Upper lobe of right lung (tissue), 1 donor: ENCODE results near the gene ARL10. TPM values are rescaled to one million over a fixed set of nuclear protein-coding genes. Genes with fewer than 3 reads are reported as not detected.
A peak's percentile ranks its signal among the peaks of the same experiment; 100 is the strongest.

Experiments used
- ATAC-seq: fragments of 200-7000 bp; cut with Tn5 transposase; one replicate; pipeline ENCODE4 v1.9.1; 2020; ENCODE audit warnings: mild to moderate bottlenecking, moderate library complexity
- DNase-seq: peaks from one replicate; pipeline ENCODE4 v3.0.0-alpha.2; 2020
- H3K27ac ChIP-seq: fragments of 200-600 bp; one replicate; pipeline ENCODE4 v1.8.0; 2022
- H3K27me3 ChIP-seq: fragments of 200-600 bp; one replicate; pipeline ENCODE4 v1.8.0; 2022; ENCODE audit warnings: mild to moderate bottlenecking
- H3K36me3 ChIP-seq: fragments of 200-600 bp; one replicate; pipeline ENCODE4 v1.8.0; 2022
- H3K4me1 ChIP-seq: fragments of 200-600 bp; one replicate; pipeline ENCODE4 v1.8.0; 2022
- H3K4me3 ChIP-seq: fragments of 200-600 bp; one replicate; pipeline ENCODE4 v1.8.0; 2022; ENCODE audit warnings: mild to moderate bottlenecking
- H3K9me3 ChIP-seq: fragments of 200-600 bp; one replicate; pipeline ENCODE4 v1.8.0; 2022
- CTCF ChIP-seq: fragments of 200-600 bp; IDR thresholded peaks from one replicate; pipeline ENCODE4 v1.8.0; 2022; ENCODE audit warnings: antibody characterized with exemption
- intact Hi-C: fragments of 100-400 bp; cut with DNase I; formaldehyde crosslinking; loops from one replicate; pipeline ENCODE4 v1.11.0; 2022
- total RNA-seq: library from RNA; stranded (reverse); fragmentation: NEBNext Ultra II Directional; extraction: Animal tissue kit (Norgen Biotek cat#: 25700); gene quantifications from one replicate; pipeline ENCODE4 v1.2.1, GENCODE V29; 2021
- donor health status: DM: no; HTN: yes; CAD: no; lungs with severe emphysema.

The ARL10 gene
- total RNA-seq, 1 donor from 2014 or later, result 7.9 TPM

GRCh38 chr5:176397736-176398420 is 32.6 kb downstream of the ARL10 start:
- Histone ChIP-seq H3K36me3 (peaks cover 10% of the 10 kb centered on the region), H3K4me3 (no peak overlapping the region), H3K4me1 (no peaks in the 10 kb centered on the region), H3K27ac (no peak overlapping the region), H3K9me3 (no peaks in the 10 kb centered on the region), H3K27me3 (no peaks in the 10 kb centered on the region)
- intact Hi-C loops, result no loop called here
- TF ChIP-seq CTCF, result no peak
- no peak for ATAC-seq
- no peak for DNase-seq

- Histone ChIP-seq H3K27me3 (no peaks in the 10 kb centered on the region), H3K36me3 (peaks cover 6% of the 10 kb centered on the region), H3K4me1 (no peaks in the 10 kb centered on the region), H3K4me3 (no peak overlapping the region), H3K27ac (no peak overlapping the region), H3K9me3 (no peaks in the 10 kb centered on the region)
- ATAC-seq (peak; percentile 65), DNase-seq (peak; percentile 62)
- TF ChIP-seq CTCF, result no peak
- intact Hi-C loops, result no loop called here
These were observed 35.3 kb downstream of the ARL10 start for GRCh38 chr5:176400382-176401156.

- H3K4me3 ChIP-seq, result no peak overlapping the region
- TF ChIP-seq CTCF, result no peak
- H3K27me3 ChIP-seq, result no peaks in the 10 kb centered on the region
- H3K4me1 ChIP-seq, result no peaks in the 10 kb centered on the region
- H3K36me3 ChIP-seq, result peaks cover 13% of the 10 kb centered on the region
- intact Hi-C loops, result no loop called here
- ATAC-seq (no peak), DNase-seq (peak; percentile 46)
- no peak overlapping the region for H3K27ac ChIP-seq
- no peaks in the 10 kb centered on the region for H3K9me3 ChIP-seq
These were observed 36.3 kb downstream of the ARL10 start for GRCh38 chr5:176401281-176402205.

- Histone ChIP-seq H3K36me3 (peaks cover 47% of the 10 kb centered on the region), H3K27me3 (no peaks in the 10 kb centered on the region), H3K9me3 (no peaks in the 10 kb centered on the region), H3K27ac (no peak overlapping the region), H3K4me3 (no peak overlapping the region), H3K4me1 (no peaks in the 10 kb centered on the region)
- TF ChIP-seq CTCF, result no peak
- ATAC-seq (peak; percentile 8), DNase-seq (peak; percentile 44)
- intact Hi-C loops, result no loop called here
These were observed 40.6 kb downstream of the ARL10 start for GRCh38 chr5:176405656-176406435.
